Tibial artery (tissue), 4 donors: Measurements from ENCODE around the gene RIMS4.

Experiments used
- DNase-seq, 2 donors: peaks; one replicate each; pipeline ENCODE4 v3.0.0-alpha.2; 2019
- H3K27ac ChIP-seq, 2 donors: fragments of 200-600 bp; sonication (generic) in 1 of 2; 1 replicate in 1 of 2; 2 replicates in 1 of 2; pipeline ENCODE4 v1.5.1; 2018 to 2019; ENCODE audit warnings: mild to moderate bottlenecking in 1 of 2
- H3K27me3 ChIP-seq, 2 donors: fragments of 200-600 bp; sonication (generic) in 1 of 2; one replicate each; pipeline versions ENCODE4 v1.5.1 to v1.6.0; 2016 to 2019
- H3K36me3 ChIP-seq, 3 donors: fragments of 200-600 bp; sonication (generic) in 2 of 3; one replicate each; pipeline ENCODE4 v1.5.1; 2016 to 2019; ENCODE audit warnings: mild to moderate bottlenecking in 2 of 3
- H3K4me1 ChIP-seq, 4 donors: fragments of 200-600 bp; sonication (generic) in 2 of 4; 1 replicate in 3 of 4; 2 replicates in 1 of 4; pipeline ENCODE4 v1.5.1; 2016 to 2019
- H3K4me3 ChIP-seq, 2 donors: fragments of 200-600 bp; sonication (generic) in 1 of 2; 1 replicate in 1 of 2; 2 replicates in 1 of 2; pipeline ENCODE4 v1.5.1; 2018 to 2019; ENCODE audit warnings: mild to moderate bottlenecking in 2 of 2
- H3K9me3 ChIP-seq, 3 donors: fragments of 200-600 bp; sonication (generic) in 1 of 3; one replicate each; pipeline ENCODE4 v1.5.1; 2016 to 2019
- intact Hi-C: fragments of 100-400 bp; cut with DNase I; formaldehyde crosslinking; loops from one replicate; pipeline ENCODE4 v1.15.0; 2023; ENCODE audit warnings: low total_unique reads
- TF ChIP-seq, protein P1 (sequence below), 2 experiments: fragments of 200-600 bp in 1 of 2; fragments of 450-650 bp in 1 of 2; IDR thresholded peaks; one replicate each; pipeline ENCODE4 v1.5.1; 2017 to 2019; ENCODE audit warnings: antibody characterized with exemption in 2 of 2, mild to moderate bottlenecking in 1 of 2, moderate library complexity in 1 of 2

RIMS4 gene

DNA sequence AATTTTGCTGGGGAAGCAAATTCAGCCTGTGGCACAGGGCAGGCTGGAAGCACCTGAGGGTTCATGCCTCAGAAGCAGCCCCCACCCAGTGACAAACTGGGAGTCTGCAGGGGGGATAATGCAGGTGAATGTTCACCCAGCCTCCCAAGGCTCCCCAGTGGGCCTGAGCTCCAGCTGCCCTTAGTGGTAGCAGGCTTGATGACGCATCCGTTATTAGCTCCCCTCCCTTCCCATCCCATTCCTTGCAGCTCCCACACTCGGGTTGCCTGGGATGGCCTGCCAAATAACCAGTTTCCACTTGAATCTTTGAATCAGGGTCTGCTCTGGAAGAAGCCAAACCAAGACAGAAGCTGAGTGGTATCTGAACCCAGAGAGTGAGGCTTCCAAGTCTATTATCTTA is 48.9 kb downstream of the RIMS4 start:
- TF ChIP-seq, protein P1, sequence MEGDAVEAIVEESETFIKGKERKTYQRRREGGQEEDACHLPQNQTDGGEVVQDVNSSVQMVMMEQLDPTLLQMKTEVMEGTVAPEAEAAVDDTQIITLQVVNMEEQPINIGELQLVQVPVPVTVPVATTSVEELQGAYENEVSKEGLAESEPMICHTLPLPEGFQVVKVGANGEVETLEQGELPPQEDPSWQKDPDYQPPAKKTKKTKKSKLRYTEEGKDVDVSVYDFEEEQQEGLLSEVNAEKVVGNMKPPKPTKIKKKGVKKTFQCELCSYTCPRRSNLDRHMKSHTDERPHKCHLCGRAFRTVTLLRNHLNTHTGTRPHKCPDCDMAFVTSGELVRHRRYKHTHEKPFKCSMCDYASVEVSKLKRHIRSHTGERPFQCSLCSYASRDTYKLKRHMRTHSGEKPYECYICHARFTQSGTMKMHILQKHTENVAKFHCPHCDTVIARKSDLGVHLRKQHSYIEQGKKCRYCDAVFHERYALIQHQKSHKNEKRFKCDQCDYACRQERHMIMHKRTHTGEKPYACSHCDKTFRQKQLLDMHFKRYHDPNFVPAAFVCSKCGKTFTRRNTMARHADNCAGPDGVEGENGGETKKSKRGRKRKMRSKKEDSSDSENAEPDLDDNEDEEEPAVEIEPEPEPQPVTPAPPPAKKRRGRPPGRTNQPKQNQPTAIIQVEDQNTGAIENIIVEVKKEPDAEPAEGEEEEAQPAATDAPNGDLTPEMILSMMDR (IDR thresholded peaks at IDR 0.05), result no peak
- Histone ChIP-seq H3K27me3 (peaks cover 0 to 19% of the 10 kb centered on the region in 2 donors), H3K9me3 (no peaks in the 10 kb centered on the region), H3K4me1 (no peaks in the 10 kb centered on the region), H3K4me3 (no peak overlapping the region), H3K27ac (no peak overlapping the region), H3K36me3 (no peaks in the 10 kb centered on the region)
- intact Hi-C loops, result no loop called here
- DNase-seq, result no peak

DNA sequence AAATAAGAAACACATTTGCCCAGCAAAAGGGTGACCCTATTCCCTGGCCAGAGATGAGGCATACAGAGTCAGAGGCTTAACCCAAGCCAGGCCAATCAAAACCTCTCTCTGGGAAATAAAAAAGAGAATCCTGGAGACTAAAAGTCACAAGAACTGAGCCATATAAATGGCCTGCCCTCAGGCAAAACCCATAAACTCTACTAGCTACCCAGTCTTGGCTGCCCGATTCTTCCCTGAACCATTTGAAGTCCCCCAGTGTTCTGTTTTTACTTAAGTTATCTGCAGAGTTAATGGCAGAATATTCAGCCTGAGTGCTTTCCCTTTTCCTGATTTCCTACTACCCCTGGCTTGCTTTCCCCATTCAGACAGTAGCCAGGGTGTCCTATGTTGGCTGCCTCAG is 50.8 kb downstream of the RIMS4 start:
- Histone ChIP-seq H3K4me3 (no peak overlapping the region), H3K4me1 (no peaks in the 10 kb centered on the region), H3K27me3 (peaks cover 0 to 34% of the 10 kb centered on the region in 2 donors), H3K9me3 (no peaks in the 10 kb centered on the region), H3K36me3 (no peaks in the 10 kb centered on the region), H3K27ac (no peak overlapping the region)
- TF ChIP-seq, protein P1 (IDR thresholded peaks at IDR 0.05), result no peak
- DNase-seq, result no peak
- intact Hi-C loops, result loop anchor here (10.0 kb wide), 1 partner anchor 195 kb away; no protein-coding TSS in a partner anchor

DNA sequence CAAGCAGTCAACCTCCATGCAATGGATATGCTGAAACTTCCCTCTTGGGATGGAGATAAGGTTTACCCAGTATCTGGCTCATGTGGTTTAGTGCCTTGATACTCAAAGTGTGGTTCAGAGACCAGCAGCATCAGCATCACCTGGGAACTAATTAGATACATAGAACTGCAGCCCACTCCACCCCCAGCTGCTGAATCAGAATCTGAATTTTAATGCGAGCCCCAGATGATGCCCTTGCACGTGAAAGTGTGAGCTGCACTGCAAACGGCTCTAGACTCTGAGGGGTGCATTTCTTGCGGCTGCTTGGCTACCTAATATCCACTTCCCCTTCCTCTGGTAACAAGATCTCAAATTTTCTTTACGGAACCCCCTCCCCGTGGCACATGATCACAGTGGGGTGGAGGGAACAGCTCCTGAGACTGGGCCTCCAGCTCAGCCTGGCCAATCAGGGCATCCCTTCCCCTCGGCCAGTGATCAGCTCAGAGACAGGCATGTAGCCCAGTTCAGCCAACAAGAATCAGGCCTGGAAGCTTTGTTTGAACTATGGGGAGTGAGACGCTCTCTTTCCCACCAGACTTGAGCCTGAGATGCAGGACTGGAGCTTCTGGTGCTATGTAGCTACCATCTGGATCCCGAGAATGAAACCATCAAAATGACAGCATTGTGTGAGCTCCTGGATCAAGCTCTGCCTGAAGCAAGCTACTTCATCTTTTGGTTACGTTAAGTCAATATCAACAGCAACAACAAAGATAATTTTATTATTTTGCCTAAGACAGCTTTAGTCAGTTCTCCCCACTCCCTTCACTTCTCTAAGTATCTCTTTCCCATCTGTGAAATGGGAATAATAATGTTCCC is 51.9 kb downstream of the RIMS4 start:
- Histone ChIP-seq H3K27ac (no peak overlapping the region), H3K9me3 (no peaks in the 10 kb centered on the region), H3K36me3 (no peaks in the 10 kb centered on the region), H3K4me3 (no peak overlapping the region), H3K4me1 (no peaks in the 10 kb centered on the region), H3K27me3 (peaks cover 0 to 44% of the 10 kb centered on the region in 2 donors)
- TF ChIP-seq, protein P1 (IDR thresholded peaks at IDR 0.05), result no peak
- DNase-seq, result no peak
- intact Hi-C loops, result loop anchor here (10.0 kb wide), 1 partner anchor 196 kb away; no protein-coding TSS in a partner anchor

DNA sequence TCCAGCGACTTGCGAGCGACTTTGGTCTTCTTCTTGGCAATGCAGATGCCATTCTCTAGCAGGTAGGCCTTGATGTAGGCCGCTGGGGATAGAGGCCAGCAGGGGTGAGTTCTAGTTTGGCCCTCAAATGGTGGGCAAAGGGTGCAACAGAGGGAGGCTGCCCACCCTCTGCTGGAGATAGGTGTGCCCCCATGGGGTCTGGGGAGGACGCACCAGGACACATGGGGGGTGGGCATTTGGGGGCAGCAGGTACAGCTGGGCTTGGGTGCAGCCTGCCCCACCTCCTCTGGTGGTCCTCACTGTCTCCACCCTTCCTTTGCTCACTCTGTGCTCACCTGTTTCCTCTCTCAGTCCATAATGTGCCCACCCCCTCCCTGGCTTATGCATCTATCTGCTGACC is 53.4 kb downstream of the RIMS4 start:
- intact Hi-C loops, result loop anchor here (10.0 kb wide), 1 partner anchor 198 kb away; no protein-coding TSS in a partner anchor
- H3K27me3 ChIP-seq, result peaks cover 0 to 46% of the 10 kb centered on the region in 2 donors
- no peaks in the 10 kb centered on the region for H3K9me3 ChIP-seq
- no peak overlapping the region for H3K27ac ChIP-seq
- no peak for DNase-seq
- no peak overlapping the region for H3K4me3 ChIP-seq
- no peaks in the 10 kb centered on the region for H3K36me3 ChIP-seq
- no peaks in the 10 kb centered on the region for H3K4me1 ChIP-seq
- TF ChIP-seq, protein P1 (IDR thresholded peaks at IDR 0.05), result no peak

DNA sequence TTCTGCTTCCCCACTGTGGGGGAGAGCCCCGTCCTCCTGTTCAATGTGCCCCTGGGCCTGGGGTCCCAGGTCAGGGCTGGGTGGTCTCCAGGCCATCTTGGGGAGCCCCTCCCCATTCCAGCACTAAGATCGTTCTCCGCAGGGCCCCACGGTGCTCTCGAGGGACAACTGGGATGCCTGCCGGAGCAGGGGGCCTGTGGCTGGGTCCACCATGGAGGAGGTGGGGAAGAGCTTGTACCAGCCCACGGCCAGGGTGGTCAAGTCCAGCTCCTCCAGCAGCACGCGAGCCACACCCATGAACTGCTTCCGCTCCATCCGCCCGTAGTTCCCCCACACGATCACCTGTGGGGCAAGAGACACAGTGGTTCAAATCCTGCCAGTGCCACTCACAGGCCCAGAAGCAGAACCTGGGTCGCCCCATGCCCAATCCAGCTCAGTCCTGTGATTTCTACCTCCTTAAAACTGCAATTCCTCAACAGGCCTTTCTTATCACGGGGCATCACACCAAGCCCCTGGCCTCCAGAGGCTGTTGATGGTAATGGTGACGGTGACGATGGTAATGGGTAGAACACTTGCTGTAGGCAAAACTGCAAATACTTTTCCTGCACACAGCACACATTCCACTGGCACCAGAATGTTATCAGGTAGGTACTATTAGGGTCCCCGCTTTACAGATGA is 54.2 kb downstream of the RIMS4 start:
- H3K36me3 ChIP-seq, result no peaks in the 10 kb centered on the region
- H3K27ac ChIP-seq, result no peak overlapping the region
- no peak for DNase-seq
- H3K27me3 ChIP-seq, result peaks cover 0 to 54% of the 10 kb centered on the region in 2 donors
- H3K9me3 ChIP-seq, result no peaks in the 10 kb centered on the region
- intact Hi-C loops, result loop anchor here (10.0 kb wide), 1 partner anchor 199 kb away; no protein-coding TSS in a partner anchor
- TF ChIP-seq, protein P1 (IDR thresholded peaks at IDR 0.05), result no peak
- H3K4me3 ChIP-seq, result no peak overlapping the region
- no peaks in the 10 kb centered on the region for H3K4me1 ChIP-seq
